GM21576 (cell line): Measurements from ENCODE around the gene TSSK6.
"Not testable (repeated sequence)": the region's sequence is repeated elsewhere in the genome, so short reads cannot be mapped to it uniquely, and the experiment has no call there.

Experiments
- ATAC-seq: cut with Tn5 transposase; IDR thresholded peaks from one replicate; pipeline ENCODE4 v1.9.1; 2021; ENCODE audit warnings: mild to moderate bottlenecking, moderate library complexity; ENCODE audit not compliant: unreplicated experiment

Gene TSSK6

DNA sequence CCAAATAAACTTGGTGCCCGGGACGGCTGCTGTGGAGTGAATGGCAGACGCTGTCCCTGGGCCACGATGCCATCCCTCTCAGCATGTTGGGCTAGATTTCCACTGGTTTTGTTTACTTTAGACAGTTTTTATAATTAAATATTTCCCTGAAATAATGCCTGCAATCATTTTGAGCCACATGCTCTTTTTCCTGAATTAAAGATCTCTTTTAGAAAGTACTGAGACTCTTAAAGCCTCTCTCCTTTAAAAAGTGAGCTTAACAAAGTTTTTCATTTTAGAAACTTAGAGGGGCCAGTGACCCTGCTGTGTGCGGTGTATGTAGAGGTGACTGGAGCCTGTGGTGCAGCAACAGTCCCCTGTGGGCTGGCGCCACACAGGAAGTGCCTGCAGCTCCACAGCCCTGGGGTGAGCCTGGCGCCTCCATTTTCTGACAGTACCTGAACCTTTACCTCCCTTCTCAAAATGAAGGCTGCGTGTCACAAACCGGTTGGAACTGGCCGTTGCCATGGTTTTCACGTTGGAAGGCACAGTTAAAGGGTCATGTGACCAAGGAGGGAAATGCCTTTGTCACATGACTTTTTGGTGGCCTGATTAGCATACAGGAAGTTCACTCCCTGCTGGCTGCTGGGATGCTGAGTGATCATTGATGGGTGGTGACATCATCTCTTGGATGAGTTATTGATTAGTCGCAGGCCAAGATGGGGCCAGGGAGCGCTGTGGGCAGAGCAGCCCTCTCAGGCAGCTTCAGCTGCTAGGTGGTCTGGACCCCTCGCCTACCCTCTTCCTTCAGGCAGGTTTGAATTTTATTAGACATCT lies 26.3 kb downstream of the TSSK6 start:
- ATAC-seq = no peak

DNA sequence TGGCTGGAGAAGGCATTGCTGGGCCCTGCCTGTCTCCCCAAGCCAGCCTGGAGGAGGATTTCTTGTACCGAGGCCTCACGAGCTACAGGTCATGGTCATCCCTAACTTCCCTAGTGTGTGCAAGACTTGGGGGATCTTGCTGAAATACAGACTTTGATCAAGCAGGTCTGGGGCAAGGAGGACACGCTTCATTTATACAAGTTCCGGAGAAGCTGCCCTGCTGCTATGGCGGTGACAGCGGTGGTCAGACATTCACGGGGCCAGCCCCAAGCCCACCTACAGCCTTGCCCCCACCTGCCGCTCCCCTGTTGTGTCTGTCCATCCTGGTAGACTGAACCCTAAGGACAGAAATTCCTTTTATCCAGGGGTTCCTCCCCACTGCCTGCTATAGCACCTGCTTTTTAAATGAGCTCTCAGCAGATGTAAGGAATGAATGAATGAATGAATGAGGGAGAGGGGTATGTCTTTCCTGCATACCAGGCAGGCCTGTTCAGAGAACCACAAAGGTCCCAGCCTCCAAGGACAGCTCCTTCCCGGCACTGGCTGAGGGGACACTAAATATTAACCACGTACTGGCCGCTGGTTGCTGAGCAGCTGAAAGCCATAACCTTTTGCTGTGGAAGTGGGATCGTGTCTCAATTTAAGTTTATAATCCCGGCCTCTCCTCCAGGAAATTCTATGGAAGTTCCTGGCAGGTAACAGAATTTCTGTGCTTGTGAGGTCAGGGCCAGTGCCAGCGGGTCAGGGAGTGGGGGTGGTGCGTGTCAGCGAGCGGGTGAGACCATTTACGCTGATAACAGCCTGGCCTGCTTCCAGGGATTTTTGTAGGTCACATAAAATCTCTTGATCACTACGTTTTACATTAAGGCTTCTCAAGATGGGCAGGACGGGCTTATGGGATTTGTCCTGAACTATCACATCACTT lies 27.1 kb downstream of the TSSK6 start:
- no peak for ATAC-seq

DNA sequence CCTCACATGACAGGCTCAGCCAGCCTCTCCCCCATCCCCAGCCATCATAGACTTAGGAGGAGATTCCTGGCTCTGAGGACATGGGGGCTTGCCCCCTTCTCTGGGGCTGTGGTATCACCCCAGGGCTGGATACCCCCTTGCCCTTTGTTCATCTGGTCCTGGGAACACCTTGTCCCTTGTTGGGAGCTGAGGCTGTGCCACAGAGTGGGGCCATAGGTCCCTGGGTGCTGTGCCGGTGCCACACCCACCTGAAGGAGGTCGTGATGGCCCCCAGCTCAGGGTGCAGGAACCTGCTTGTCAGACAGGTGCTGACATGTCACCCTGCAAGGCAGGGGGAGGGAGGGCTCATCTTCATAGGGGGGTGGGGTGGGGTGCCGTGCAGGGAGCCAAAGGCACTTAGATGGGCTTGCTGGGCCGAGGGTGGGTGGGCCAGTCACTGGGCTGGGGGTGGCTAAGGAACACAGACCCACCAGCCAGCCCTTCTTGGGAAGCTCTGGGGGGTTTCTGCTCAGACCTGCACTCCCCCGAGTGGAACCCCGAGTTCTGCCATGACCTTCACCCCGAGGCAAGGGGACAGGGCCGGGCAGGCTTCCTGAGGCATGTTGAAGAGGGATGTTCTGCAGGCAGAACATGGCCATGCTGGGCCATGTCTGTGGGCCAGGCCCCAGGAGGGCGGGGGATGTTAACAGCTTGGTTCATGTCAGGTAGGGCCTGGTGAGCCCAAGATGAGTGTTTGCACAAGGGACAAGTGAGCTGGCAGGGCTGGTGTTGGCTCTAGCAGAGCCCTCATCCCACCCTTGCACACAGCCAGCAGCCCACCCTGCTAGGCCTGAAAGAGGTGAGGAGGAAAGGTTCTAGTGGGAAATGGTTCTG lies 28.0 kb downstream of the TSSK6 start:
- ATAC-seq = no peak

DNA sequence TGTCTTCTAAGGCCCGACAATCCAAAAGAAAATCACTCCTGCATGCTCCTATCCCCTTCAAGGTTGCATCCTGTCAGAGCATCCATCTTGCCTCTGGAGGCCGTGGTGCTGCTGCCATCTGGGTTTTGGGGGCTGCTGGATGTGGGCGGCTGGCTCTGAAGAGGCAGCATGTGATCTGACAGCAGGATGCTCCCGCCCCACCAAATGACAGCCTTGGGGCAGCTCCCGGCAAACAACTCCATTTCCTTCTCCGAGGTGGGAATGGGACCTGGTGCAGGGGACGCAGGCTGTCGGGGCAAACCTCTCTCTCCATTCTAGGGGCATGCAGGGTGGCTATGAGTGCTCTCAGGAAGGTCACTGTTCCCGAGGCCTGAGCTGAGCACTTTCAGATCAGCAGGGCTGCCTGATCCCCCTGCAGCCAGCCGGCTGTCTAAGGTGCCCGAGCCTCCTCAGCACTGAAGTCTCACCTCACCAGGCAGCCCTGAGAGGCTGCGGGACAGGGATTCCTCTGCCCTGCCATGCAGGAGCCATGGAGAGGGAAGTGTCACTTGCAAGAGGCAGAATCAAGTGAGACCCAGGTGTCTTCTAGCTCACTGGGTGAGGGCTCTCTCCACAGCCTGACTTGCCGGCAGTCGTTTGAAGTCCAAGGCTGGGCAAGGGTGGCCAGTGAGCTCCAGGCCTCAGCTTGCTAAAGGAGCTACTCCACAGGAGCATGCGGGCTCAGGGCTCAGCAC lies 28.8 kb downstream of the TSSK6 start:
- ATAC-seq = no peak

DNA sequence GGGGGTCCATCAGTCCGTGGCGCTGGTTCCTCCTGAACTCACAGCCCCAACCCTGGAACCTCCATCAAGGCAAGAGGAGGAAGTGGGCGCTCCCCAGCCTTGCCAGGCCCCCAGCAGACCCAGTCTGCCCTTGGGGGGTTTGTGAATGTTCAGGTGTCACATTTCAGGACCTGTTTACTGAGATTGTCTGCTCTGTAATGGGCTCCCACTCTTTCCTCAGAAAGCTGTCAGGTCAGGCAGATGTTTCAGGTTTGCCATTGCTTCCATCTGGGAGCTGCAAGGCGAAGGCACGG lies 29.4 kb downstream of the TSSK6 start:
- ATAC-seq = no peak

DNA sequence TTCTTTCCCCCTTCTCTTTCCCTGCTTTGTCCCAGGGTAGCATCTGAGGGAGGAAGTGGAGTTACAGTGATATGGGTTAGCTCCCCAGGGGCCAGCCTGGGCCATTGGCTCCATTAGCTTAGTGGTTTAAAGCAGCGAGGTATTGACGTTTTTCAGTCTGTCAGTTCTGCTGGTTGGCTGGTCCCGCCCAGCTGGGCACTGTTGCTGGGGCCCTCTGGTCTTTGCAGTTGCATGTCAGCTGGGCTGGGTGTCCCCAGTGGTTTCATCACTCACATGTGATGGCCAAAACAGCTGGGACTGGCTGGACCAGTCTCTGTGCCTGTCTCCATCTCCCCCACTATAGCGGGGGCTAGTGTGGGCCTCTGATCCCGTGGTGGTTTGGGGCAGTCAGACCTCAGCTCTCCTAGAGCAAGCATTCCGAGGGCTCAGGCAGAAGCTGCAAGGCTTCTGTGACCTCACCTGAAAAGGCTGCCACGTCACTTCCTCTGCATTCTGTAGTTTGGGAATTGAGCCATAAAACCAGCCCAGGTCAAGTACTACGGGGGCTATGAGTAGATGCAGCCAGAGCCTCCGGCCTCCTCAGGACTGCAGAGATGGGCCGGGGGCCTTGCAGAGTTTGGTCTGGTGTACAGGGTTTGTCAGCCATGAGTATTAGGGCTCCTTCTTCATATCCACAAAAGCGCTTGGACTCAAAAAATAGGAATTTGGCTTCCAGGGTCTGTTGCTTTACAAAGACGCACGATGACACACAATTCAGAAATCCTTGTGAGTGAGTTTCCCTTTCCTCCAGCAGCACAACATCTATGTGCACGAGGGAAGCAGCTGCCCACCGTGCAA lies 30.0 kb downstream of the TSSK6 start:
- ATAC-seq = no peak

DNA sequence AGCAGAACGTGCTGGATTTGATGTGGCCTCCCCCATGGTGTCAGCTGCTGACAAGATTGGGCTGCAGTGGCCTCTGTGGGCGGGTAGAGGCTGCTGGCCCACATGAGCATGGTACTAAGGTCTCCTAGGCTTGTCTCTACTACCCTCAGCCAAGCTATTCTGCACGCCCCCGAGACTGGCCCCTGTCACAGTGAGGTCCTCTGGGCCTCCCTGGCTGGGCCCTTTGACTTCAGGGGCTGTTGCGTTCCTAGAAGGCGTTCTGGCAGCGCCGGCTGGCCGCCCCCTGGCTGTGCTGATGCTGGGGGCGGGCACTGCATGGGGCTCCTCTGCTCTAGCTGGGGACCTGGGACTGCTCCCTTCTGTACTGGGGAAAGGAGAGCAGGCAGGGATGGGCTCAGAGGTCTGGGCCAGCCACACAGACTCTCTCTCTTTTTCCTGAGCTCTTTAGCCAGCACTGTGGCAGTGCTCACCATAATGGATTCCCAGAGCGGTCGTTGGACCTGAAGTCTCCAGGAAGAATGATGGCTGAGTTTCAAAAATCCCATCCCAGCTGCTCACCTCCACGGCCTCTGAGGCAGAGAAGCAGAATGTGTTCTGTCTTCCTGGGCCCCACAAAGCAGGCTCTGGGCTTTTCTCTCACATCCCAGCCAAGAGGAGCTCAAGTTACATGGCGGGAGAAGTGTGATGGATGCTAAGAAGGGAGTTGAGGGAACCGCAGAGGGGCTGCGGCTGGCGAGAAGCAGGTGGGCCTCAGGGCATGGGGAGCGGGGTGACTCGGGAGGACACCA lies 32.3 kb downstream of the TSSK6 start:
- ATAC-seq = no peak

DNA sequence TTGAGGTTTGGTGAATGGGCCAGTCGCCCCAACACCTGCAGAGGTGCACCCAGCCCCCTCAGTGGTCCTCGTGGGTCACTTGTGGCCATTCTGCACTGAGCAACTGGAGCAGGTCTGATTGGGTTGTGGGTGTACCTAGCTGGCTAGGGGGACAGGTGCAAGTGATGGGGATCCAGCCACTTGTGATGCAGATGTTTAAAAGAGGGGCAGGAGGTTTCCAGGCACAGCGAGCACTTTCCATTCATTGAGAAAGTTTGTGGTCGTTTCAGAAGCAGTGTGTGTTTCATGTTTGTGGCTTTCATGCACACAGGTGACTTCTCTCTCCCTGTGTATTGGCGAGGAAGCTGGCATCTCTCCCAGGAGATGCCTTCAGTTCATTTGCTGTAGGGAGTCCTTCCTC lies 34.7 kb downstream of the TSSK6 start:
- no peak for ATAC-seq

DNA sequence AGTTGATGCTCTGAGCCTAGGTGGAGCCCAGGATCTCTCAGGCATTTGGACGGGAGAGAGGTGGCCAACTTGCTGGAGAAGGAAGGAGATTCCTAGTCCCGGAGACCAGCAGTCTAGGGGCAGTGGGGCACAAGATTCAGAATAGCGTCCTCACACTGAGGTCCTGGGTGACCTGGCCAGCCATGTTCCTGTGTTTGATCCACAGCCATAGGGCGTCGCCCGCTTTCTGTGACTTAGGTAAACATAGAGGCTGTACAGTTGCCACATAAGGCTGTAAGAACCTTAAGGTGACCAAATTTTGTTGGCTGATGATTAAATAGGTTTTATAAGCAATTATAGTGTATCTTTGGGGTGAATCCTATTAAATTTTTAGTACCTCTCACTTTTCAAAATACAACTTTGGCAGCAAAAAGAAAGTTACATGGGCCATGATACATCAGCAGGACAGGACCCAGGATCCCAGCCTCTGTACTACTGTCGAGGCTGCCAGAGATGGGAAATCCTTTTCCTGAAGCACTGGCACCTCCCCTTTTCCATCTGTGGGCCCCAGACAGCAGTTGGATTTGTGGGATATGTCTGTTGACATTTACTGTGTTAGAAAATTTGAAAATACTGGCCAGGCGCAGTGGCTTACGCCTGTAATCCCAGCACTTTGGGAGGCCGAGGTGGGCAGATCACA lies 37.5 kb downstream of the TSSK6 start:
- no peak for ATAC-seq

DNA sequence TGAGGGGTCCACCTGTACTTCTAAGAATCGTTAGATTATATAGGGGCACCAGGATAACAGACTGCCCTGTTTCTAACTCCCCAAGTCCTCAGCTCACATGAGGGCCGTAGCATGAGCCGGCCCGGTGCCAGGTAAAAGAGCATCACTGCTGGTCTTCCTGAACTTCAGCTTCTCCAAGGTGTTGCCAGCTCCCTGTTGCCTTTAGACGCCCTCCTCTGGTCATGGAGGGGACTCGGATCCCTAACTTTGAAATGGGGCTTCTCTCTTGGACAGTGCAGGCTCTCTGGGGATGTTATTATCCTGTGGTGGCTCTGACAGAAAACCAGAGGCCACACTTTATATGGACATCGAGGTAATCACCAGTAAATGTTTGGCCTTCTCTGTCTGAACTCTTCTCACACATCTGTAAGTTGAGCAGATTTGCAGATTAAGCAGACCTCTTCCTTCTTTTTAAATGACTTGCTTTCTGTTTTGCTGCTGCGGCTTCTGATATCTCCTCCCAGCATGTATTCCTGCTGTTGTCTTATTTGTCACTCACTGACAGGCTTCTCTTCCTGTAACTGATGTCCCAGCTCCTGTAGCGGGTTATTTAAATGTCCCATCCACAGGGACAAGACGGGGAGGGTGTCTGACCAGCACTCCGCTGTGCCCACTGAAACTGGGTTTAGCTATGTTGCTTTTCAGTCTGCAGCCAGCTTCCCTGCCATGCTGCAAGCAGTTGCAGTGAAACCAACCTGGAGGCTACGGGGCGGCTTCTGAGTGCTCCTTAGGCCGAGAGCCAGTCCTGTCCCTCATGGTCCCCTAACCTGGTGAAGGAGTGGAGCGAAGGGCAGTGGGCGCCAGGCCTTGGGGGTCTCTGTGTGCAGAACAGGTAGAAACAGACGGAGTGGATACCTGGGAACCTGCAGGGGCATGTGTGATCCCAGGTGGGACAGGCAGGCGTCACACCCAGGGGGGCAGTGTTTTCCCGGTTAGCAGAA lies 39.2 kb downstream of the TSSK6 start:
- no peak for ATAC-seq

DNA sequence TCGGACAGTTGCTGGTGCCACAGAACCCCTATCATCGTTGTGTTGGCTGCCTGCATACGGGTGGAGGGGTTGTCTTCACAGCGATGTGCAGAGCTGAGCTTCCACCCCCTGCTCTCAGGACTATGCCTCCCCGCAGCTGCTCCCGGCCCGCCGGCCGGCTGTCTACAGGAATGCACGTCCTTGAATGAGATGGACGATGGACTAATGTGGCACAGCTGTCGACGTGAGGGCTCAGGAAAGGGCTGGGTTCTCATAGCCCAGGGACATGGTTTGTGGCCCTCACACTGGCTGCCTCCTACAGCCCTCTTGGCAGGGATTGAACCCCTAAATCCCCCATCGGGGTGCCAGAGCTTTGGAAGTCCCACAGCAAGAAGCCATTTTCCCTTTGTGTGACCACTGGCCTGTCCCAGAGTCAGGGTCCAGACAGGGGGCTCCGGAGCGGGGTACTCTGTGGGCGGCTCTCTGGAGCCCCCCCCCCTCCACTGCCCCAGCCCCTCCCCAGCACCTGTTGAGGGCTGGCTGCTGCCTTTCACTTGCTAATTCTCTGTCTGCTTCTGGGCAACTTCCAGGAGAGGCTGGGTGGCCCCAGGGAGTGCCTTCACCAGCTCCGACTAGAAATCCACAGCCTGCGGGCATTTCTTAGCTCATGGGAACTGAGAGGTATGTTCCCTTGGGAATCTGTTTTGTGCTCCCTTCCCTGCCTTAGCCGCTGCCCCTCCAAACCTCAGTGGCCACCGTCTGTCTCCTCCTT lies 40.2 kb downstream of the TSSK6 start:
- ATAC-seq = no peak

DNA sequence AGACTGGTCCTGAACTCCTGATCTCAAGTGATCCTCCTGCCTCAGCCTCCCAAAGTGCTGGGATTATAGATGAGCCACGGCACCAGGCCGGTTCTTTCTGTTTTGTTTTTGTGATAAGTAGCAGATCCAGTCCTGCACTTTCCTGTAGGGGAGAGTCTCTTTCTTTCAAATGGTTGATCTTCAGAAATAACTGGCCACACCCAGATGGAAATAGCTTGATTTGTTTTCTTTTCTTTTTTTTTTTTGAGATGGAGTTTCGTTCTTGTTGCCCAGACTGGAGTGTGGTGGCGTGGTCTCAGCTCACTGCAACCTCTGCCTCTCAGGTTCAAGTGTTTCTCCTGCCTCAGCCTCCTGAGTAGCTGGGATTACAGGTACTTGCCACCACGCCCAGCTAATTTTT lies 43.2 kb downstream of the TSSK6 start:
- not testable (repeated sequence) for ATAC-seq

DNA sequence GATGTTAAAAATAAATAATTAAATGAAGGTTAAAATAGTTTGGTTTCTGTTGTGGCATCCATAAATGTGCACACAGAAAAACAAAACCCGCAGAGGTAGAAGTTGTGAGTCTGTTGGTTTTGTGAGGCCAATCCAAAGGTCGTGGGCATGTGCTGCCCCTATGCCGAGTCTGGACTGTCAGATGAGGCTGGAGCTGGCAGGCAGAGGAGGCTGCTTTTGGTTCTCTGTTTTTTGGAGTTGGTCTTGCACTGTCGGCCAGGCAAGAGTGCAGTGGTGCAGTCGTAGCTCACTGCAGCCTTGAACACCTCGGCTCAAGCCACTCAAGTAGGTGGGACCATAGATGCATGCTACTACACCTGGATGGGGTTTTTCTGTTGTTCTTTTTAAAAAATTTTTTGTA lies 43.7 kb downstream of the TSSK6 start:
- no peak for ATAC-seq

DNA sequence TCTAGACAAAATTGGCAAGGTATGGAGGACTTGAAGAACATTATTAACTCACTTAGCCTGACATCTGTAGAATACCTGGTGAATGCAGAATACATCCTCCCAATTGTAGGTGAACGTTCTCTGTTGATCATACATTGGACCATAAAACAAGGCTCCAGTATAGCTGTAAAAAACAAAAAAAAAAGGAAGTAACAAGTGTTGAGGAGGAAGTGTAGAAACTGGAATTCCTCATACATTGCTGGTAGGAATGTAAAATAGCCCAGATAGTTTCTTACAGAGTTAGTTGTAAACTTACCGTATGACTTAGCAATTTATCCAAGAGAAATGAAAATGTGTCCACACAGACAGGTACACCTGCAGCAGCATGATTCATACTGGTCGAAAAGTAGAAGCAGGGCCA lies 44.8 kb downstream of the TSSK6 start:
- no peak for ATAC-seq

DNA sequence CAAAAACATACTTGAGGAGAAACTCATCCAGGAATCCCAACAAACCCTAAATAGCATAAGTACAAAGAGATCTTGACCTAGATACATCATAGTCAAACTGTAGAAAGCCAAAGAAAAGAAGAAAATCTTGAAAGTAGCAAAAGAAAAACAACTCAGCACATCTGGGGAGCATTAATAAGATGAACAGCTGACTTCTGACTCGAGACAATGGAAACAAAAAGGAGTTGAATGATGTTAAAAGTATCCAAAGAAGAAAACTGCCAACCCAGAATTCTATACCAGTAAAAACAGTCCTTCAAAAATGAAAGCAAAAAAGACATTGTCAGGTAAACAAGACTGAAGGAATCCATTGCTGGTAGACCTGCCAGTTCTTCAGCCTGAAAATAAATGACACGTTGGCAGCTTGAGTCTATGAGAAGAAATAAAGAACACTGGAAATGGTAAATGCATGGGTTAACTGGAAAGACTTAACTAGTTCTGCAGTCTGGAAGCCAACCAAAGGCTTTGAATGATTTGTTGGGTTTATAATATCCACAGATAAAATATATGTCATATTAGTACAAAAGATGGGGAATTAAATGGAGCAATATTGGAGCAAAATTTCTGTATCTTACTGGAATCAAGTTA lies 46.8 kb downstream of the TSSK6 start:
- ATAC-seq = no peak

DNA sequence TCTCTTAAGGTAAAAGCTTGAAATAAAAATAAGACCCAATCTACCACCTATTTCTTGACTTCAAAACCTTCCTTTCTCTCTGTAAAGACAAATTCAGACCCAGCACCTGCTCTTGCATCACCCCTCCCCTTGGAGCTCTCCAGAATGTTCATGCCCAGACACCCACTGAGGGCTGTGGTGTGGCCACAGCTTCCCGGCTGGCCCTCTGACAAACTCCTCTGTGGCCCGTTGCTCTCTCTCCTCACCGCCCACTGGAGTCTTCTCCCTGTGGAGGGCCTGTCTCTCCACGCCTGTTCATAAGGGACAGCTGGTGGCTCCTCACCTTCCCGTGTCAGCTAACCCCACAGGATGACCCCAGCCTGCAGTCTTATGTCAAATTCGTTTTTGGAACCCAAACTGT lies 49.1 kb downstream of the TSSK6 start:
- no peak for ATAC-seq
